Neural cell (in vitro differentiated cells): Measurements from ENCODE around the gene PLXNA2. TPM values are rescaled to one million over a fixed set of nuclear protein-coding genes. Genes with fewer than 3 reads are reported as not detected.

Source experiments
- H2AFZ ChIP-seq: fragments of 200-600, 300-800 bp; sonication (generic), shearing (Covaris generic); 2 replicates; pipeline ENCODE4 v1.6.0; 2014; ENCODE audit warnings: low read depth, mild to moderate bottlenecking, antibody characterized with exemption, low read length, moderate library complexity
- H3F3A ChIP-seq: fragments of 200-600 bp; shearing (Covaris generic); 2 replicates; pipeline ENCODE4 v1.6.1; 2016; ENCODE audit warnings: mild to moderate bottlenecking, moderate library complexity, mixed read lengths, antibody characterized with exemption, low read length; ENCODE audit not compliant: insufficient read depth, poor library complexity, severe bottlenecking
- H3K27ac ChIP-seq: fragments of 200-600, 300-800 bp; sonication (generic), shearing (Covaris generic); 2 replicates; pipeline ENCODE4 v1.5.1; 2014; ENCODE audit warnings: mild to moderate bottlenecking, low read length, moderate library complexity
- H3K27me3 ChIP-seq: fragments of 300-800, 200-600 bp; sonication (generic), shearing (Covaris generic); 2 replicates; pipeline ENCODE4 v1.6.0; 2014; ENCODE audit warnings: mild to moderate bottlenecking, low read depth, low read length, moderate library complexity; ENCODE audit not compliant: insufficient read depth
- H3K36me3 ChIP-seq: fragments of 300-800, 200-600 bp; sonication (generic), shearing (Covaris generic); 2 replicates; pipeline ENCODE4 v1.5.1; 2014; ENCODE audit warnings: mild to moderate bottlenecking, antibody characterized with exemption, low read length, moderate library complexity; ENCODE audit not compliant: insufficient read depth
- H3K4me2 ChIP-seq: fragments of 300-800, 200-600 bp; sonication (generic), shearing (Covaris generic); 2 replicates; pipeline ENCODE4 v1.6.0; 2014; ENCODE audit warnings: mild to moderate bottlenecking, low read length
- H3K4me3 ChIP-seq: fragments of 300-800, 200-600 bp; sonication (generic), shearing (Covaris generic); 2 replicates; pipeline ENCODE4 v1.5.1; 2014; ENCODE audit warnings: mild to moderate bottlenecking, low read length, moderate library complexity
- H3K79me2 ChIP-seq: fragments of 200-600 bp; shearing (Covaris generic); replicated peaks from 2 replicates; pipeline ENCODE4 v1.6.0; 2014; ENCODE audit warnings: mild to moderate bottlenecking, low read length, moderate library complexity; ENCODE audit not compliant: insufficient read depth
- H3K9ac ChIP-seq: fragments of 300-800, 200-600 bp; sonication (generic), shearing (Covaris generic); 2 replicates; pipeline ENCODE4 v1.6.1; 2016; ENCODE audit warnings: mild to moderate bottlenecking, low read length, mixed read lengths
- H3K9me2 ChIP-seq: fragments of 200-600 bp; shearing (Covaris generic); 2 replicates; pipeline ENCODE4 v1.6.1; 2016; ENCODE audit warnings: mild to moderate bottlenecking, low read length, mixed read lengths; ENCODE audit not compliant: insufficient read depth
- H3K9me3 ChIP-seq: fragments of 200-600, 300-800 bp; sonication (generic), shearing (Covaris generic); 2 replicates; pipeline ENCODE4 v1.6.1; 2016; ENCODE audit warnings: mild to moderate bottlenecking, mixed run types, low read length, moderate library complexity, mixed read lengths
- H4K20me1 ChIP-seq: fragments of 200-600 bp; shearing (Covaris generic); 2 replicates; pipeline ENCODE4 v1.6.1; 2016; ENCODE audit warnings: mild to moderate bottlenecking, mixed run types; ENCODE audit not compliant: insufficient read depth
- CTCF ChIP-seq: fragments of 450-650 bp; IDR thresholded peaks from 2 replicates; pipeline ENCODE4 v1.5.1; 2014; ENCODE audit warnings: antibody characterized with exemption, mild to moderate bottlenecking, moderate library complexity; ENCODE audit not compliant: poor library complexity, severe bottlenecking
- EP300 ChIP-seq: fragments of 450-650 bp; conservative IDR thresholded peaks from 2 replicates; pipeline ENCODE4 v1.6.1; 2014; ENCODE audit warnings: antibody characterized with exemption, mild to moderate bottlenecking, moderate library complexity; ENCODE audit not compliant: poor library complexity, severe bottlenecking
- EZH2 ChIP-seq: fragments of 200-600, 300-800 bp; shearing (Covaris generic), sonication (generic); IDR thresholded peaks from 2 replicates; pipeline ENCODE4 v1.6.1; 2014; ENCODE audit warnings: antibody characterized with exemption, low read length, borderline replicate concordance, mild to moderate bottlenecking; ENCODE audit not compliant: insufficient read depth, poor library complexity, severe bottlenecking
- MXI1 ChIP-seq: fragments of 450-650 bp; conservative IDR thresholded peaks from 2 replicates; pipeline ENCODE4 v1.6.1; 2014; ENCODE audit warnings: antibody characterized with exemption, mild to moderate bottlenecking; ENCODE audit not compliant: poor library complexity, severe bottlenecking
- POLR2AphosphoS5 ChIP-seq: IDR thresholded peaks from 2 replicates; pipeline ENCODE4 v1.6.1; 2012
- RAD21 ChIP-seq: fragments of 450-650 bp; conservative IDR thresholded peaks from 2 replicates; pipeline ENCODE4 v1.6.1; 2014; ENCODE audit warnings: antibody characterized with exemption, mild to moderate bottlenecking, moderate library complexity
- SMC3 ChIP-seq: fragments of 450-650 bp; conservative IDR thresholded peaks from 2 replicates; pipeline ENCODE4 v1.6.1; 2014; ENCODE audit warnings: antibody characterized with exemption, mild to moderate bottlenecking, moderate library complexity; ENCODE audit not compliant: poor library complexity
- TAF1 ChIP-seq: IDR thresholded peaks from 2 replicates; pipeline ENCODE4 v1.6.1; 2012; ENCODE audit warnings: low read depth
- polyA plus RNA-seq: library from polyadenylated mRNA; depleted of rRNA; stranded (reverse); fragments of >200 nt; gene quantifications from 2 replicates; pipeline ENCODE4 v1.2.3, GENCODE V29; 2014
- TF ChIP-seq, protein P1 (sequence below): IDR thresholded peaks from 2 replicates; pipeline ENCODE4 v1.6.1; 2012; ENCODE audit warnings: borderline replicate concordance

PLXNA2 gene
- polyA plus RNA-seq, 1 donor from 2014 or later: 30.6 TPM

DNA sequence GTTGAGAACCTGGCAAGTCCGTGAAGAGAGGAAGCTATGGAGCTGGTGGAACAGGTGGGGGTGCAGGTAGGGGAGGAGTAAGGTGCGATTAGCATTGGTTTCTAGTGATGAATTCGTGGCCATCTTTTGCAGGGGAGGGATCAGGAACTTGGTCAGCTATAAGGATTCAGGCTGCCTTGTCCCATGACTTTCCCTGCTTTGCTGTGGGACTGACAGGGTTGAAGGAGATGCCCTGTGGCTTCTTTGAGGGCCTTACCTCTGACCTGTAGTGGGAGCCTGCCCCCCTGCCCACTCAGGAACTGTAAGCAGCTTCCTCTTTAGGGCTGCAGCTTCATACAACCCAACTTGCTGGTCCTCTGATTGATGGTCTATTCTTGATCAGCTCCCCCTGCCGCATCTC, 248.6 kb downstream of the PLXNA2 start:
- Histone ChIP-seq H3K9me2 (no peaks in the 10 kb centered on the region), H3K27ac (no peak overlapping the region), H3K9ac (no peak overlapping the region), H3K27me3 (no peaks in the 10 kb centered on the region), H3K79me2 (no peaks in the 10 kb centered on the region), H3K4me3 (no peak overlapping the region), H3K4me2 (no peak overlapping the region), H3F3A (no peaks in the 10 kb centered on the region), H4K20me1 (no peaks in the 10 kb centered on the region), H3K9me3 (no peaks in the 10 kb centered on the region), H2AFZ (no peak overlapping the region), H3K36me3 (no peaks in the 10 kb centered on the region)
- TF ChIP-seq POLR2AphosphoS5 (no peak), EZH2 (no peak), MXI1 (no peak), TAF1 (no peak), CTCF (no peak), EP300 (no peak), RAD21 (no peak), SMC3 (no peak)
- TF ChIP-seq, protein P1, sequence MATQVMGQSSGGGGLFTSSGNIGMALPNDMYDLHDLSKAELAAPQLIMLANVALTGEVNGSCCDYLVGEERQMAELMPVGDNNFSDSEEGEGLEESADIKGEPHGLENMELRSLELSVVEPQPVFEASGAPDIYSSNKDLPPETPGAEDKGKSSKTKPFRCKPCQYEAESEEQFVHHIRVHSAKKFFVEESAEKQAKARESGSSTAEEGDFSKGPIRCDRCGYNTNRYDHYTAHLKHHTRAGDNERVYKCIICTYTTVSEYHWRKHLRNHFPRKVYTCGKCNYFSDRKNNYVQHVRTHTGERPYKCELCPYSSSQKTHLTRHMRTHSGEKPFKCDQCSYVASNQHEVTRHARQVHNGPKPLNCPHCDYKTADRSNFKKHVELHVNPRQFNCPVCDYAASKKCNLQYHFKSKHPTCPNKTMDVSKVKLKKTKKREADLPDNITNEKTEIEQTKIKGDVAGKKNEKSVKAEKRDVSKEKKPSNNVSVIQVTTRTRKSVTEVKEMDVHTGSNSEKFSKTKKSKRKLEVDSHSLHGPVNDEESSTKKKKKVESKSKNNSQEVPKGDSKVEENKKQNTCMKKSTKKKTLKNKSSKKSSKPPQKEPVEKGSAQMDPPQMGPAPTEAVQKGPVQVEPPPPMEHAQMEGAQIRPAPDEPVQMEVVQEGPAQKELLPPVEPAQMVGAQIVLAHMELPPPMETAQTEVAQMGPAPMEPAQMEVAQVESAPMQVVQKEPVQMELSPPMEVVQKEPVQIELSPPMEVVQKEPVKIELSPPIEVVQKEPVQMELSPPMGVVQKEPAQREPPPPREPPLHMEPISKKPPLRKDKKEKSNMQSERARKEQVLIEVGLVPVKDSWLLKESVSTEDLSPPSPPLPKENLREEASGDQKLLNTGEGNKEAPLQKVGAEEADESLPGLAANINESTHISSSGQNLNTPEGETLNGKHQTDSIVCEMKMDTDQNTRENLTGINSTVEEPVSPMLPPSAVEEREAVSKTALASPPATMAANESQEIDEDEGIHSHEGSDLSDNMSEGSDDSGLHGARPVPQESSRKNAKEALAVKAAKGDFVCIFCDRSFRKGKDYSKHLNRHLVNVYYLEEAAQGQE: no peak

- no peaks in the 10 kb centered on the region for H3F3A ChIP-seq
- H3K27me3 ChIP-seq: no peaks in the 10 kb centered on the region
- no peak overlapping the region for H3K9ac ChIP-seq
- no peaks in the 10 kb centered on the region for H3K36me3 ChIP-seq
- no peak overlapping the region for H3K4me2 ChIP-seq
- no peaks in the 10 kb centered on the region for H3K9me3 ChIP-seq
- TF ChIP-seq MXI1 (no peak), EZH2 (no peak), EP300 (no peak), RAD21 (no peak), TAF1 (no peak), POLR2AphosphoS5 (no peak), CTCF (no peak), SMC3 (no peak)
- TF ChIP-seq, protein P1: no peak
- H3K9me2 ChIP-seq: no peaks in the 10 kb centered on the region
- no peaks in the 10 kb centered on the region for H4K20me1 ChIP-seq
- no peak overlapping the region for H2AFZ ChIP-seq
- no peak overlapping the region for H3K27ac ChIP-seq
- no peaks in the 10 kb centered on the region for H3K79me2 ChIP-seq
- H3K4me3 ChIP-seq: no peak overlapping the region
Observed at GRCh38 chr1:207993477-207994445, 250.4 kb downstream of the PLXNA2 start.
